ENCODE data around the gene MFAP3L.

DNA sequence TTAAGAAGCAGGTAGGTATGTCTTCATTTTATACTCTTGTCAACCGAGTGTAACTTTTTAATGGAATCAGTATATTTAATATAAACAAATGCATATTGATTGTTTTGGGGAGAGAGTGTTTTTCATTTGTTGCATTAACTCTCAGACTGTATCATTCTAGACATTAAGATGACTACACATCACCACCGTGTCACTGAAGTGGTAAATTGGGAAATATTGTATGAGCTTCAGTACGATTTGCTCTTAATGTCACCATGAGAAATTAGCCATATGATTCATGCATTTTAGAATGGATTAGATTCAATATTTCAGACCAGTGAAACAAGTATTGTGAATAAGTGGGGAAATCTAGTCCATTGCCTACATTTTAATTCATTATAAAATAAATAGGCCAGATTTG, 9.7 kb upstream of the MFAP3L start:
- TF ChIP-seq, protein P1, sequence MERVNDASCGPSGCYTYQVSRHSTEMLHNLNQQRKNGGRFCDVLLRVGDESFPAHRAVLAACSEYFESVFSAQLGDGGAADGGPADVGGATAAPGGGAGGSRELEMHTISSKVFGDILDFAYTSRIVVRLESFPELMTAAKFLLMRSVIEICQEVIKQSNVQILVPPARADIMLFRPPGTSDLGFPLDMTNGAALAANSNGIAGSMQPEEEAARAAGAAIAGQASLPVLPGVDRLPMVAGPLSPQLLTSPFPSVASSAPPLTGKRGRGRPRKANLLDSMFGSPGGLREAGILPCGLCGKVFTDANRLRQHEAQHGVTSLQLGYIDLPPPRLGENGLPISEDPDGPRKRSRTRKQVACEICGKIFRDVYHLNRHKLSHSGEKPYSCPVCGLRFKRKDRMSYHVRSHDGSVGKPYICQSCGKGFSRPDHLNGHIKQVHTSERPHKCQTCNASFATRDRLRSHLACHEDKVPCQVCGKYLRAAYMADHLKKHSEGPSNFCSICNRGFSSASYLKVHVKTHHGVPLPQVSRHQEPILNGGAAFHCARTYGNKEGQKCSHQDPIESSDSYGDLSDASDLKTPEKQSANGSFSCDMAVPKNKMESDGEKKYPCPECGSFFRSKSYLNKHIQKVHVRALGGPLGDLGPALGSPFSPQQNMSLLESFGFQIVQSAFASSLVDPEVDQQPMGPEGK (CRISPR knock-in tag; IDR thresholded peaks at IDR 0.05; ENCODE audit: borderline replicate concordance), result no peak
- TF ChIP-seq ZFP3 (CRISPR knock-in tag; IDR thresholded peaks at IDR 0.05) (no peak), PPARA (CRISPR knock-in tag; IDR thresholded peaks at IDR 0.05; ENCODE audit: borderline replicate concordance) (no peak), RARB (CRISPR knock-in tag; IDR thresholded peaks at IDR 0.05) (no peak)
